HG02678 (cell line): ENCODE measurements around the gene SERPINB1.
"Not testable (repeated sequence)": the region's sequence is repeated elsewhere in the genome, so short reads cannot be mapped to it uniquely, and the experiment has no call there.

Source experiments
- ATAC-seq: cut with Tn5 transposase; IDR thresholded peaks from one replicate; pipeline ENCODE4 v1.9.1; 2021; ENCODE audit warnings: mild to moderate bottlenecking, moderate library complexity; ENCODE audit not compliant: unreplicated experiment

The SERPINB1 gene

DNA sequence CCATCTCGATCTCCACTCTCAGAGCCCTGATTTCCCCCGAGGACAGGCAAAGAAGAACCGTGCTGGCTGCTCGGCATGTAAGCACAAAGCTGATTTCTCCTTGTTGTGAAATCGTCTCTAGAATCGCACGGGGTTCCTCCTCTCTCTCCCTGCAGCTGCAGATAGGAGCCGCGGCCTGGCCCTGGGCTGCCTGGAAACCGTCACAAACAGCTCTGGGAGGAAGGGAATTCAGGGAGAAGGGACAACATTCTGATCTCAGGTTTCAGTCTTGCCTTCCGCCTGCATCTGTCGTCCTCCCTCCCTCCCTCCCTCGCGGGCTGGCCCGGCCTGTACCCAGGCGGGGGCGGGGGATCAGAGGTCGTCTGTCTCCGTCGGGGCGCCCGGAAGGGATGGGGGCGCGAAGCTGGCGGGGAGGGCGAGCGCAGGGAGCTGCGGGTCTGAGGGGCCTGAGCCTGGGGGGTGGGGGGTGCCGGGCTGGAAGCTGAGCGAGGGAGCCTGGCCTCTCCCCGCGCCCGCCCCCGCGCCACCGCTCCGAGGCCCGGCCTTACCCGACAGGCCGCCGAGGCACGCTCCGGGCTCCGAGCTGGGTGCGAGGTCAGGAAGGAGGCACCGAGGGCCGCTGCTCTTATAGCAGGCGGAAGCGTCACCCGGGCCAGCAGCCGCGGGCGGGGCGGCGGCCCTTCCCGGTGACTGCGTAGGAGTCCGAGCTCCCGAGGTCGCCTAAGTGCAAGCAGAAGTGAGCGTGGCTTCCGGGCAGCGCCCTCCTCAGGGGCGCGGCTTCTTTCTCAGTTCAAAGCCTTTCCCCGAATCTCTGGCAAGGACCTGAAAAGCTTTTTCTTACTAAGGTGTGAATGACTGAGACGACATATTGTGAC lies at the start of gene SERPINB1:
Gene SERPINB1 (minus strand): TSS at position 600 of the 875 bp plus-strand sequence. CDS start 1,277 bp downstream, outside the sequence.
- ATAC-seq: peak; percentile 65

- ATAC-seq: no peak
These were observed 49.5 kb upstream of the SERPINB1 start for GRCh38 chr6:2890976-2891767.

DNA sequence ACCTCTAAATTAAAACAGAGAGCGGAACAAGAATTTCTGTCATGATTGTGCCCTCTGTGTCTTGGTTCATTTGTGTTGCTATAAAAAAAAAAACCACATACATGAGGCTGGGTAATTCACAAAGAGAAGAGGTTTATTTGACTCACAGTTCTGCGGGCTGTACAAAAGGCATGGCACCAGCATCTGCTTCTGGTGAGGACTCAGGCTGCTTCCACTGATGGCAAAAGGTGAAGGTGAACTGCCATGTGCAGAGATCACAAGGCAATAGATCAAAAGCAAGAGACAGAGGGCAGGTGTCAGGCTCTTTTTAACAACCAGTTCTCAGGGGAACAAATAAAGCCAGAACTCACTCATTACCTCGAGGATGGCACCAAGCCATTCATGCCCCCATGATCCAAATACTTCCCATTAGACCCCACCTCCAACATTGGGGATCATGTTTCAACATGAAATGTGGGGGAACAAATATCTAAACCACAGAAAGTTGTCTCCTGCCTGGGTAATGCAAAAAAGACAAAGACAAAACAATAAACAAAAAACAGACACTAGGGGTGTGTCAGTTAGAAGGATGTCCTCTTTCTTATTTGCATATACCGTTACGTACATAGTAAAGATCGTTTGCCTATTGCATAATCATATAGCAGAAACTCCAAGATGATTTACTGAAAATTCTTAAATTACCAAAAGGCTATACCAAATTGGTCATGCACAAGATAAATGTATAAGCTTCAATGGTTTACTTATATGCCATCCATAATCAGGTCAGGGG lies 44.5 kb upstream of the SERPINB1 start:
- no peak for ATAC-seq

DNA sequence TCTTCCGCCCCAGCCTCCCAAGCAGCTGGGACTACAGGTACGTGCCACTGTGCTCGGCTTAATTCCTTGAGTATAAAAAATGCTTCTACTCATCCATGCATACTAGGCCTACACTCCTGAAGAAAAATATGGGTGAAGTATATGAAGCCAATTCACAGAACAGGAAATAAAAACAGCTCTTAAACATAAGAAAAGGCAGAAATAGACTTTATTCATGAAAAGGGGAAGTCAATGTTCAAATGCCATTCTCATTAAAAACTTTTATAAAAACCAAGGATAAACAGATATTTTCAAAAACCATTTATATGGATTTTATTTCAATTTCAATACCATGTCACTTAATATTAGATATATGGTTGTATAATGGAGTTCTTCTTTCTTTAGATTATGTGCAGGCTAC lies 43.1 kb upstream of the SERPINB1 start:
- no peak for ATAC-seq

- ATAC-seq: no peak
These were observed 42.0 kb upstream of the SERPINB1 start for GRCh38 chr6:2883673-2884072.

DNA sequence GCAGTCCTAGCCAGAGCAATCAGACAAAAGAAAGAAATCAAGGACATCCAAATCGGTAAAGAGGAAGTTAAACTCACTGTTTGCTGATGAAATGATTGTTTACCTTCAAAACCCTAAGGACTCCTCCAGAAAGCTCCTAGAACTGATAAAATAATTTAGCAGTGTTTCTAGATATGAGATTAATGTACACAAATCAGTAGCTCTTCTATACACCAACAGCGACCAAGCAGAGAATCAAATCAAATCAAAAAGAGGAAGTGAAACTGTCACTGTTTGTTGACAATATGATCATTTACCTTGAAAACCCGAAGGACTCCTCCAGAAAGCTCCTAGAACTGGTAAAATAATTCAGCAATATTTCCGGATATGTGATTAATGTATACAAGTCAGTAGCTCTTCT lies 39.8 kb upstream of the SERPINB1 start:
- peak; percentile 65 for ATAC-seq

DNA sequence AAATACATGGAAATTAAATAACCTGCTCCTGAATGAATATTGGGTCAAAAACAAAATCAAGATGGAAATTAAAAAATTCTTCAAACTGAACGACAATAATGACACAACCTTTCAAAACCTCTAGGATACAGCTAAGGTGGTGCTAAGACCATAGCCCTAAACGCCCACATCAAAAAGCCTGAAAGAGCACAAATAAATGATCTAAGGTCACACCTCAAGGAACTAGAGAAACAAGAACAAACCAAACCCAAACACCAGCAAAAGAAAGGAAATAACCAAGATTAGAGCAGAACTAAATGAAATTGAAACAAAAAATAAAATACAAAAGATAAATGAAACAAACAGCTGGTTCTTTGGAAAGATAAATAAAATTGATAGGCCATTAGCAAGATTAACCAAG lies 38.5 kb upstream of the SERPINB1 start:
- not testable (repeated sequence) for ATAC-seq

GRCh38 chr6:2877960-2878359 lies 36.3 kb upstream of the SERPINB1 start:
- ATAC-seq: no peak

DNA sequence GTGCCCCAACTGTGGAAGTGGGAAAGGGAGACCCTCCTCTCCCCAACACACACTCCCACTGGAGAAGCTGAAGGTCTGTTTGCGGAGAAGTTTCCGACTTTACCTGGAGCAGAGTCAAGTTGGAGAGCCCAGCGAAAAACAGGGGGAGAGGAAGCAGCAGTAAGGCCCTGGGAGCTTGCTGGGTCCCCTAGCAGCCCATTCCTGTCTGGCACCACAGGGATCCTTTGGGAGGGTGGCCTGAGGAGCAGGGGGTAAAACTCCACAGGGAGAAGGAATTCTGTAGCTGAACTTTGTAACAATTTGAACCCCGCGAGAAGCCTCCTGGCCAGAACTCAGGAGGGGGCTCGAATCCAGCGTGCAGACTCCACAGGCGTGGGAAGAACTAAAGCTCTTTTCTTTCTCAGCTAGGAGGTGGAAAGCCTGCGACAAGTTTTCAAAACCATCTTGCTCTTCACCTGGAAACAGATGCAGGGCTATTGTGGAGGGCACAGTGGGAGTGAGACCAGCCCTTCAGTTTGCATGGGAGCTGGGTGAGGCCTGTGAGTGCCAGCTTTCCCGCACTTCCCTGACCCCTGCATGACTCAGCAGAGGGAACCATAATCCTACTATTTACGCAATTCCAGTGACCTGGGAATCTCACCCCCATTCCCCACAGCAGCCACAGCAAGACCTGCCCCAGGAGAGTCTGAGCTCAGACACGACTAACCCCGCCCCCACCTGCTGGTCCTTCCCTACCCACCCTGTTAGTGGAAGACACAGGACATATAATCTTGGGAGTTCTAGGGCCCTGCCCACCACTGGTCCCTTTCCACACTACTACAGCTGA lies 35.6 kb upstream of the SERPINB1 start:
- ATAC-seq: no peak

DNA sequence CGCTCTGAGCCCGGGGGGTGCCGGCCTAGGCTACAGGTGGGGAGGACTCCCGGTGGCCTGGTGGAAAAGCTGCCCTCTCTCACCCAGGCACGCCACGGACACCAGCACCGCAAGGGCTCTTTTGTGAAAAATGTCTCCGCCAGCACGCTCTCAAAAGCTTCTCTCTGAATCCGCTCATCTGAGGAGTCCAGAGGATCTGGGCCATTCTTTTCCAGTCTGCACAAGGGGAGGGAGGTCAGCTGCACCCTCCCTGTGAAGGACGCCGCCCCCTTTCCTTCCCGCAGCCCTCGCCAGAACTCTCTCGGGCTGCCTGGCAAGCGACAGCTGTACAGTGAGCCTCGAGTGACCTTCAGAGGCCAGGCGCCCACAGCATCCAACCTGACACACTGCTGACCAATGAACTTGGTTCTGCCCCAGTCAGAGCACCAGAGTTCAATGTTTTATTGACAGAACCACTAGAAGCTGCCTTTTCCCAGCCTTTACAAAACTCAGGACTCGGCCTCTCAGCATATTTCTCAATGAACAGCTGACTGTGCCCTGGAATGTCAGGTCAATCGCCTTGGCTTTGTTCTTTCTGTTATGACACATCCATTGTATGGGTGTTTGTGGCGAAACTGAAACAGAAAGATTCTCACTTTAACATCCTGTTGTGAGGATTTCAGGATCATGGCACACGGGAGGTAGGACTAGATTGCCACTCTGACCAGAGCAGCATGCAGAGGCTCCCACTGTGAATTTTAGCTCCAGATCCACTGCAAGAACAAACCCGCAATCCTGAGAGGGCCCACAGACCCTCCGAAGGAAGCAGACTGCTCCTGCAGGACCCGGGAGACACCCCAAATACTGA lies 34.8 kb upstream of the SERPINB1 start:
- ATAC-seq: no peak

DNA sequence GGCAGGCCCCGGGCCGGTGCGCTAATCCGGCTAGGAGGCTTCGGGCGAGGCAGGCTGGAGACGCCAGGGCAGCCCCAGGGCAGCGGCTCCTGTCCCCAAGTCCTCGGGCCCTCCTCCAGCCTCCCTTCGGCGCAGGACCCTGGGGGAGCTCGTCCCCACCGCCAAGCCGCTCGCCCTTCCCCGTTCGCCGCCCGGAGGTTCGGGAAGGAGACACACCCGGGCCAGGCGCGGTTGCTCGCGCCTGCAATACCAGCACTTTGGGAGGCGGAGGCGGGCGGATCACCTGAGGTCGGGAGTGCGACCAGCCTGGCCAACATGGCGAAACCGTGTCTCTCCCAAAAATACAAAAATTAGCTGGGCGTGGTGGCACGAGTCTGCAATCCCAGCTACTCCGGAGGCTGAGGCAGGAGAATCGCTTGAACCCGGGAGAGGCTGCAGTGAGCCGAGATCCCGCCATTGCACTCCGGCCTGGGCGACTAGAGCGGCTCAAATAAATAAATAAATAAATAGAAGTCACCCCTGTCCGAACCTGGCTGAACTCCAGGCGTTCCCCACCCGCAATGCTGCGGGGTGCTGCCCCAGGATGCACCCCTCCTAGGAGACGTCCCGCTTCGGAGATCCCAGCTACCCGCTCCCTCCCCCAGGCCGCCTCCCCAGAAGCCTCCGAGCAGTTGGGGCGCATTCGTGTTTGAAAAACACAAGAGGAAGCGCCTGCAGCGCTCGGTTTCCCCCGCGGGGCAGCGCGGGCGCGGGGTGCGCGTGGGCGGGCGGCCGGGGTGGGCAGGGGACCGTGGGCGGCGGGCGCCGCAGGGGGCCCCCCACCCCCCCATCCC lies 33.9 kb upstream of the SERPINB1 start:
- peak; percentile 32 for ATAC-seq

- no peak for ATAC-seq
These were observed 32.0 kb upstream of the SERPINB1 start for GRCh38 chr6:2873643-2874042.

DNA sequence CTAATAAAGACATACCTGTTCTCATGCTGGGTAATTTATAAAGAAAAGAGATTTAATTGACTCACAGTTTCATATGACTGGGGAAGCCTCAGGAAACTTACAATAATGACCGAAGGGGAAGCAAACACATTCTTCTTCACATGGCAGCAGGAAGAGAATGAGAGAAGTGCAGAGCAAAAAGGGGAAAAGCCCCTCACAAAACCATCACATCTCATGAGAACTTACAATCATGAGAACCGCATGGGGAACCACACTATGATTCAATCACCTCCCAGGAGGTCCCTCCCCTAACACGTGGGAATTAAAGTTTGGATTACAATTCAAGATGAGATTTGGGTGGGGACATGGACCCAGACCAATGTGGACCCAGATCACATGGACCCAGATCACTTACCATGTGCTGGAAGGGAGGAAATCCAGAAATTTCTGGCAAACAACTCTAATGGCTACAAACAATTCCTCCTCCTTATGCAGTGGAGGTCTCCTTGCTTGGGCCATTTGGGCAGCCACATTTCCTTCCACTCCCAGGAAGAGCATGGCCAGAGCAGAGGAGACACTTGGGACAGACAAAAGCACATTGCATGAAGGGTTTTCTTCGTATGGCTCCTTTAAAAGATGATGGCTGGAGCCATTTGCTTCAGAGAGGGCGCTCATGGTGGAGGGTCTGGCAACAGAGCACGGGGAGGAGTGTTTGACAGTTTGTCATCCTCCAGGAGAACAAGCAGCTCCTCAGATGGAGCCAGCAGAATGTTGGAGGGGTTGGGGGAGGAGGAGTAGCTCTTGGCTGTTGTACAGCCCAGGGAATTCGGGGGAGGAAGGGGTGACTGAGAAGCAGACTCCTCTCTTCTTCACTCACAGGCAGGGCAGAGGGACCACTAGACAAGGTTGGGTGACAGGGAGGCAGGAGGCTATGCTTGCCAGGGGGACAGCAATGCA lies 31.0 kb upstream of the SERPINB1 start:
- ATAC-seq: no peak

DNA sequence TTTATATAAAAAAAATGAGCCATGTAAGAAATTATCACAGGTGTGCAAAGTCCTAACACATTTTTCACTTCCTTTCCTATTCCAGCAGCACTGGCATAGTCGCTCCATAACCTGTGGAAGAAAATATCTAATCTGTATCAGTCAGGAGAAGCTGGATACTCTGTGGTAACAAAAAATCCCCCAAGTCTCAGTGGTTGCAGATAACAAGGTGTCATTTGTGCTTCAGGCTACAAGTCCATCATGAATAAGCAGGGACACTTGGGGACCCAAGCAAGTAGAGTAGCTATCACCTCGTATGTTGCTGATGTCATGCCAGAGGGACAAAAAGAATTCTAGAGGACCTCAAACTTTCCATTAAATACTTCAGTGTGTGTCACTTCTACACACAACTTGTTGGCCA lies 30.3 kb upstream of the SERPINB1 start:
- no peak for ATAC-seq

DNA sequence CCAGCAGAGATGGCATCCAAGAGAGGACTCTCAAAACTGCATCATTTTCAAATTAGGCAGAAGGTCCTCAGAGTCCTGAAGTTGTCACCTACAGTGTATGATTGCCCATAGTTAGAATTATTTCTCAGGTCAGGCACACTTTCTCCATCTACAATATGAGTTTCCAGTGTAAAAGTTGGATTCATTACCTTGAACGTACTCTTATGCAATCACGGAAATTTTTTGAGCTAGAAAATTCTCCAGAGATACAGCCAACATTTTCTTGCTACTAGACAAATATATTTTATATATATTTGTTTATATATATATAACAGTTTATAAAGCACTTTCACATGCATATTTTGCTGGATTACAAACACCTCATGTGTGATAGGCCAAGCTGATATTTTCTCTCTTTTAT lies 29.4 kb upstream of the SERPINB1 start:
- no peak for ATAC-seq

DNA sequence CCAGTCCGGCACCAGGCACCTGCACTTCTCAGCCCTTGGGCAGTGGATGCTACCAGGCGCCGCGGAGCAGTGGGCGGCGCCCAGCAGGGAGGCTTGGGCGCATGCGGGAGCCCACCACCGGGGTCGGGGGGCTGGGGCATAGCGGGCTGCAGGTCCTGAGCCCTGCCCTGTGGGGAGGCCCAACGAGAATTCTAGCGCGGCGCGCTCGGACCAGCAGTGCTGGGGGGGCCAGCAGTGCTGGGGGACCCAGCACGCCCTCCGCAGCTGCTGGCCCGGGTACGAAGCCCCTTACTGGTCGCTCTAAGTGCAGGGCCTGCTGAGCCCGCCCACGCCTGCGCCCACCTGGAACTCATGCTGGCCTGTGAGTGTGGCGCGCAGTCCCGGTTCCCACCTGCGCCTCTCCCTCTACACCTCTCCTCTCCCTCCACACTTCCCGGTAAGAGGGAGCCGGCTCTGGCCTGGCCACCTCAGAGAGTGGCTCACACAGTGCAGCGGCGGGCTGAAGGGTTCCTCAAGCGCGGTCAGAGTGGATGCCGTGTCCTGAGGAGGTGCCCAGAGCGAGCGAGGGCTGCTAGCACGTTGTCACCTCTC lies 28.5 kb upstream of the SERPINB1 start:
- no peak for ATAC-seq

- no peak for ATAC-seq
These were observed 27.0 kb upstream of the SERPINB1 start for GRCh38 chr6:2868637-2869036.
